HL-60 (cell line): ENCODE measurements around the gene ABCA7.

ENCODE experiments used
- DNase-seq, 2 experiments: peaks; one replicate each; pipeline ENCODE4 v3.0.0-alpha.2; 2010 to 2020; ENCODE audit warnings: low read depth in 1 of 2, low spot score in 1 of 2
- H3K27ac ChIP-seq: fragments of 250-450 bp; sonication (Bioruptor Pico); replicated peaks from 2 replicates; pipeline ENCODE4 v1.5.1; 2020; ENCODE audit warnings: mild to moderate bottlenecking, moderate library complexity
- H3K27me3 ChIP-seq: fragments of 250-450 bp; sonication (Bioruptor Pico); 2 replicates; pipeline ENCODE4 v1.5.1; 2021; ENCODE audit warnings: mild to moderate bottlenecking, moderate library complexity; ENCODE audit not compliant: insufficient read depth, poor library complexity, severe bottlenecking
- H3K4me3 ChIP-seq: replicated peaks from 2 replicates; pipeline ENCODE4 v1.5.1; 2011; ENCODE audit warnings: mild to moderate bottlenecking, control low read depth, low read length; ENCODE audit not compliant: insufficient read depth
- GABPA ChIP-seq: IDR thresholded peaks from 2 replicates; pipeline ENCODE4 v1.6.1; 2012; ENCODE audit warnings: low read depth
- POLR2AphosphoS5 ChIP-seq: IDR thresholded peaks from 2 replicates; pipeline ENCODE4 v1.6.1; 2012; ENCODE audit warnings: low read depth
- SPI1 ChIP-seq: IDR thresholded peaks from 2 replicates; pipeline ENCODE4 v1.6.1; 2012; ENCODE audit warnings: low read depth, mild to moderate bottlenecking, borderline replicate concordance
- TF ChIP-seq, protein P1 (sequence below): IDR thresholded peaks from 2 replicates; pipeline ENCODE4 v1.6.1; 2012; ENCODE audit warnings: low read depth; ENCODE audit not compliant: insufficient replicate concordance
- TF ChIP-seq, protein P2 (sequence below): IDR thresholded peaks from one replicate; pipeline ENCODE4 v1.5.1; 2011; ENCODE audit warnings: low read length, control low read depth, inconsistent platforms; ENCODE audit not compliant: insufficient read depth

The ABCA7 gene

DNA sequence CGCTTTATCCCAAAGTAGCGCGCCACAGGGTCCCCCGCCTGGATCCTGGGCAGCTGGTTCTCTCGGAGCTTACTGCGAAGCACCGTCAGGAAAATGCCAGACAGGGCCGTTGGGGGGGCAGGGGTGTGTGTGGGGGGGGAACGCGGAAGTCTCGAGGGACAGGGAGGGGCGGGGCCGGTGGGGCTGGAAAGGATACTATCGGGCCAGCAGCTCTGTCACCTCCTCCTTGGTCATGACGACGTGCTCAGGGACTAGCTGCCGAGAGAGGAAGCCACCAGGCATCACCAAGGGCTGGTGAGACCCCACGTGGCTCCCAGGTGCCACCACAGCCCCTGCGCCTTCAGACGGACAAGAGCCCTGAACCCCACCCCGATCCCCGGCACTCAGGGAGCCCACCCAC lies 50.0 kb downstream of the ABCA7 start:
- TF ChIP-seq SPI1 = no peak
- TF ChIP-seq GABPA = no peak
- TF ChIP-seq, protein P1, sequence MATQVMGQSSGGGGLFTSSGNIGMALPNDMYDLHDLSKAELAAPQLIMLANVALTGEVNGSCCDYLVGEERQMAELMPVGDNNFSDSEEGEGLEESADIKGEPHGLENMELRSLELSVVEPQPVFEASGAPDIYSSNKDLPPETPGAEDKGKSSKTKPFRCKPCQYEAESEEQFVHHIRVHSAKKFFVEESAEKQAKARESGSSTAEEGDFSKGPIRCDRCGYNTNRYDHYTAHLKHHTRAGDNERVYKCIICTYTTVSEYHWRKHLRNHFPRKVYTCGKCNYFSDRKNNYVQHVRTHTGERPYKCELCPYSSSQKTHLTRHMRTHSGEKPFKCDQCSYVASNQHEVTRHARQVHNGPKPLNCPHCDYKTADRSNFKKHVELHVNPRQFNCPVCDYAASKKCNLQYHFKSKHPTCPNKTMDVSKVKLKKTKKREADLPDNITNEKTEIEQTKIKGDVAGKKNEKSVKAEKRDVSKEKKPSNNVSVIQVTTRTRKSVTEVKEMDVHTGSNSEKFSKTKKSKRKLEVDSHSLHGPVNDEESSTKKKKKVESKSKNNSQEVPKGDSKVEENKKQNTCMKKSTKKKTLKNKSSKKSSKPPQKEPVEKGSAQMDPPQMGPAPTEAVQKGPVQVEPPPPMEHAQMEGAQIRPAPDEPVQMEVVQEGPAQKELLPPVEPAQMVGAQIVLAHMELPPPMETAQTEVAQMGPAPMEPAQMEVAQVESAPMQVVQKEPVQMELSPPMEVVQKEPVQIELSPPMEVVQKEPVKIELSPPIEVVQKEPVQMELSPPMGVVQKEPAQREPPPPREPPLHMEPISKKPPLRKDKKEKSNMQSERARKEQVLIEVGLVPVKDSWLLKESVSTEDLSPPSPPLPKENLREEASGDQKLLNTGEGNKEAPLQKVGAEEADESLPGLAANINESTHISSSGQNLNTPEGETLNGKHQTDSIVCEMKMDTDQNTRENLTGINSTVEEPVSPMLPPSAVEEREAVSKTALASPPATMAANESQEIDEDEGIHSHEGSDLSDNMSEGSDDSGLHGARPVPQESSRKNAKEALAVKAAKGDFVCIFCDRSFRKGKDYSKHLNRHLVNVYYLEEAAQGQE = no peak
- no peak for TF ChIP-seq POLR2AphosphoS5
- TF ChIP-seq, protein P2, sequence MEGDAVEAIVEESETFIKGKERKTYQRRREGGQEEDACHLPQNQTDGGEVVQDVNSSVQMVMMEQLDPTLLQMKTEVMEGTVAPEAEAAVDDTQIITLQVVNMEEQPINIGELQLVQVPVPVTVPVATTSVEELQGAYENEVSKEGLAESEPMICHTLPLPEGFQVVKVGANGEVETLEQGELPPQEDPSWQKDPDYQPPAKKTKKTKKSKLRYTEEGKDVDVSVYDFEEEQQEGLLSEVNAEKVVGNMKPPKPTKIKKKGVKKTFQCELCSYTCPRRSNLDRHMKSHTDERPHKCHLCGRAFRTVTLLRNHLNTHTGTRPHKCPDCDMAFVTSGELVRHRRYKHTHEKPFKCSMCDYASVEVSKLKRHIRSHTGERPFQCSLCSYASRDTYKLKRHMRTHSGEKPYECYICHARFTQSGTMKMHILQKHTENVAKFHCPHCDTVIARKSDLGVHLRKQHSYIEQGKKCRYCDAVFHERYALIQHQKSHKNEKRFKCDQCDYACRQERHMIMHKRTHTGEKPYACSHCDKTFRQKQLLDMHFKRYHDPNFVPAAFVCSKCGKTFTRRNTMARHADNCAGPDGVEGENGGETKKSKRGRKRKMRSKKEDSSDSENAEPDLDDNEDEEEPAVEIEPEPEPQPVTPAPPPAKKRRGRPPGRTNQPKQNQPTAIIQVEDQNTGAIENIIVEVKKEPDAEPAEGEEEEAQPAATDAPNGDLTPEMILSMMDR = no peak
- no peak for DNase-seq
- Histone ChIP-seq H3K27ac (no peak overlapping the region), H3K4me3 (no peak overlapping the region), H3K27me3 (no peaks in the 10 kb centered on the region)

DNA sequence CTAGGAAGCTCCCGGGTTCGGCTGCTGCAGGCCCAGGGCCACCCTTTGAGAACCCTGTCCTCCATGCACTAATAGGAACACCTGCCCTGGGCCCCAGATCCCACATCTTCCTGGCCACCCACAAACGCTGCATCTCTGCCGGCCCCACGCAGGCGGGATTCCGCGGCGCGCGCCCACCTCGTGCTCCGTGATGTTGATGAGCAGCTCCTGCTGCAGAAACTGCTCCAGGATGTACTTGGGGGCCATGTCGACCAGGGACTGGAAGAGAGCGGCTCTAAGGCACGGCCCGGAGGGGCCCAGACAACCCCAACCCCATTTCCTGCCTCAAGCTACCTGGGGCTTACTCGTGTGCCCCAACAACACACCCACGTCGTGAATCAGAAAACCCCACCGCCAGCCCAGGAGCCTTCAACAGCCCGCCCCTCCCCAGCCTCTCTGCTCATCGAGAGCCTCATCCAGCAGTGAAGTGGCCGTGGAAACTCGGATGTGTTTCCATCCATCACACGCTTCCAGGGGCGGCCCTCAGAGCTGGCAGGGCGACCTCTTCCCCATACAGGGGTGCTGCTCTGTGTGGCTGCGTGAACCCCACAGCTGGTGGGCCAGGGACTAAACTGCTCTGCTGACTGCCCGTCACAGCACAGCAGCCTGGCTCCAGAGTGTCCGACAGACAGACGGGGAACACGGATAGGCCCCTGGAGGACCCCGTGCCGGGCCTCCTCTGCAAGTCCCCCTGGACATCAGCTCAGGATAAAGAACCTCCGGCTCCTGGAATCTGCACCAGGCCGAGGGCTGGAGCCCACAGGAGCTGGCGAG lies 51.0 kb downstream of the ABCA7 start:
- H3K27ac ChIP-seq = no peak overlapping the region
- no peak for TF ChIP-seq SPI1
- TF ChIP-seq, protein P2 = no peak
- no peak for TF ChIP-seq POLR2AphosphoS5
- no peak for TF ChIP-seq GABPA
- TF ChIP-seq, protein P1 = no peak
- no peak for DNase-seq
- H3K27me3 ChIP-seq = no peaks in the 10 kb centered on the region
- H3K4me3 ChIP-seq = no peak overlapping the region

DNA sequence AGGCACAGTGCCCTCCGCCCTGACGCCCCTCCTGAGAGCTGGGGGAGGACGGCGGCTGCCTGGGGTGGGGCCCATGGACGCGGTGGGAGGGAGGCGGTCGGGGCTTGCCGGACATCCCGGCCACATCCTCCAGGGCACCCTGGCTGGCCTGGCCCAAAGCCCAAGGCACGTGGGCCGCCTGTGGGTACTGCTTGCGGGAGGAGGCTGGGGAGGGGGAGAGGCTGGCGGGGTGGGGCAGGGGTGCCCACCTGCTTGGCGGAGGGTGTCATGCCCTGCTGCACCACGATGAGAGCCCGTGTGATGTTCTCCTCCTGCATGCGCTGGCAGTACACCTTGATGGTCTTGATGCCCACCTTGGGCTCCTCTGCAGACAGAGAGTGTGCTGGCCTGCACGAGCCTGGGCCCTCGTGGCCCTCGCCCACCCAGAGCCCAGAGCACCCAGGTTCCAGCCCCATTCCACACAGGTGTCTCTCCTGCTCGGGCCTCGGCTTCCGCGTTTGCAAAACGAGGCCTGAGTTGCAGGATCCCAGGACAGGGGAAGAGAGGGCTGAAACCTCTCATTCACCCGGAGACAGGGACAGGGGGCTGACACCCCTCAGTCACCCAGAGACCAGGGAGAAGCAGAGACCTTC lies 51.8 kb downstream of the ABCA7 start:
- H3K27me3 ChIP-seq = no peaks in the 10 kb centered on the region
- no peak for DNase-seq
- TF ChIP-seq POLR2AphosphoS5 (no peak), SPI1 (no peak), GABPA (no peak)
- TF ChIP-seq, protein P2 = no peak
- TF ChIP-seq, protein P1 = no peak
- no peak overlapping the region for H3K4me3 ChIP-seq
- no peak overlapping the region for H3K27ac ChIP-seq
